Measurements from ENCODE around the gene SMIM11.
"Not testable (repeated sequence)": the region's sequence is repeated elsewhere in the genome, so short reads cannot be mapped to it uniquely, and the experiment has no call there.

SMIM11 gene

GRCh38 chr21:34423805-34424204, 48.5 kb downstream of the SMIM11 start, which contains the start of gene SMIM34:
Gene SMIM34, minus strand, starts transcription at chr21:34423951. Its CDS starts 112 bp downstream, at chr21:34423839.
- H3K4me1 ChIP-seq (ENCODE audit: insufficient read depth, low read length); H3K9ac ChIP-seq (ENCODE audit: low read depth, low read length); H3K27ac ChIP-seq (ENCODE audit: low read depth, low read length); H3K4me3 ChIP-seq (ENCODE audit: low read length); H3K9me3 ChIP-seq (ENCODE audit: insufficient read depth, low read depth, low read length); H3K27me3 ChIP-seq (ENCODE audit: insufficient read depth, low read length); H3K36me3 ChIP-seq (ENCODE audit: insufficient read depth, low read length): not testable (repeated sequence)
- WGBS, result no CpG with 5 or more reads among the region's 4 CpGs

GRCh38 chr21:34427339-34427738, 52.0 kb downstream of the SMIM11 start:
- not testable (repeated sequence) for H3K27me3 ChIP-seq (ENCODE audit: insufficient read depth, low read length); H3K36me3 ChIP-seq (ENCODE audit: insufficient read depth, low read length); H3K4me1 ChIP-seq (ENCODE audit: insufficient read depth, low read length); H3K4me3 ChIP-seq (ENCODE audit: low read length); H3K27ac ChIP-seq (ENCODE audit: low read depth, low read length); H3K9ac ChIP-seq (ENCODE audit: low read depth, low read length); H3K9me3 ChIP-seq (ENCODE audit: insufficient read depth, low read depth, low read length)
- WGBS, result no CpG with 5 or more reads among the region's 8 CpGs

GRCh38 chr21:34428441-34428840, 53.1 kb downstream of the SMIM11 start:
- not testable (repeated sequence) for H3K9me3 ChIP-seq (ENCODE audit: insufficient read depth, low read depth, low read length); H3K4me1 ChIP-seq (ENCODE audit: insufficient read depth, low read length); H3K36me3 ChIP-seq (ENCODE audit: insufficient read depth, low read length); H3K27ac ChIP-seq (ENCODE audit: low read depth, low read length); H3K27me3 ChIP-seq (ENCODE audit: insufficient read depth, low read length); H3K4me3 ChIP-seq (ENCODE audit: low read length); H3K9ac ChIP-seq (ENCODE audit: low read depth, low read length)
- WGBS, result no CpG with 5 or more reads among the region's 6 CpGs

DNA sequence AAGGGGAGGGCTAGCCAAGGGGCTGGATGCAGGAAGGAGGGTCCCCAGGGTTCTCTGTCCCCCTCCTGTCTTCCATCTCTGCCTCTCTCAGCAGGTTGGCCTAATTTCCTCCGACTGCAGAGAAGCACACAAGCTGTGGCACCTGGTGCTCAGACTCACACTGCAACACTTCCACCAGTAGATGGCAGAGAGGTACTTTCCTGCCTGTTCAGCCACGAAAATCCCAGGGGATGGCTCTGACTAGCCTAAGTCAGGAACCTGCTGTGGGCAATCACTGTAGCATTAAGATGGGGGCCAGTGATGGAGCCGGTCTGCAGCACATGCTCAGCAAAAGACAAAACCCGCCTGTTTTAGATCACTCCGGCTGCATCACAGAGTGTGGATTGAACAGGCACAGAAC, 54.4 kb downstream of the SMIM11 start:
- not testable (repeated sequence) for H3K9ac ChIP-seq (ENCODE audit: low read depth, low read length); H3K27ac ChIP-seq (ENCODE audit: low read depth, low read length); H3K27me3 ChIP-seq (ENCODE audit: insufficient read depth, low read length); H3K4me1 ChIP-seq (ENCODE audit: insufficient read depth, low read length); H3K36me3 ChIP-seq (ENCODE audit: insufficient read depth, low read length); H3K4me3 ChIP-seq (ENCODE audit: low read length); H3K9me3 ChIP-seq (ENCODE audit: insufficient read depth, low read depth, low read length)
- no CpG with 5 or more reads among the region's 5 CpGs for WGBS

Measured in HUES64 (cell line).